ENCODE results near the gene MIER1.

MIER1 gene

GRCh38 chr1:67001682-67002425 lies 77.1 kb downstream of the MIER1 start:
- no peak for DNase-seq

DNA sequence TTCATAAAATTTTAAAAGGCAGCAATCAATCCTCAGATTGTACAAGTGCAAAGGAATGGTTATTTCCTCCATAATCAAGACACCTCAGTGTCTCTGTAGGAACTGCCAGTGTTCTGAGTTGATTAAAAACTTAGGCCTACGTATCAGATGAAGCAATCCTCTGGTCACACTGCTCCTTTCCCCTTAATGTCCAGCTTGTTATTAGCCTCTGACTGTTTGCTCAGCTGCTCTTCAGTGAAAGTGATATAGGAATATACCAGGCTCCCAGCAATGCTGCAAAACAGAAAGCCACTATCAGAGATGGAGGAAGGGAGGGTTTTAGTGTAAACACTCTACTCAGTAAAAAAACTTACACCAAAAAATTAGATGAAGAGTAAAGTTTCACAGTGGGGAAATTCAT lies 79.4 kb downstream of the MIER1 start:
- DNase-seq = no peak

- no peak for DNase-seq
Measured at GRCh38 chr1:67005068-67005467, 80.3 kb downstream of the MIER1 start.

- DNase-seq = no peak
Measured at GRCh38 chr1:67009792-67010191, 85.0 kb downstream of the MIER1 start.

GRCh38 chr1:67013573-67013972 lies 88.8 kb downstream of the MIER1 start:
- DNase-seq = no peak

DNA sequence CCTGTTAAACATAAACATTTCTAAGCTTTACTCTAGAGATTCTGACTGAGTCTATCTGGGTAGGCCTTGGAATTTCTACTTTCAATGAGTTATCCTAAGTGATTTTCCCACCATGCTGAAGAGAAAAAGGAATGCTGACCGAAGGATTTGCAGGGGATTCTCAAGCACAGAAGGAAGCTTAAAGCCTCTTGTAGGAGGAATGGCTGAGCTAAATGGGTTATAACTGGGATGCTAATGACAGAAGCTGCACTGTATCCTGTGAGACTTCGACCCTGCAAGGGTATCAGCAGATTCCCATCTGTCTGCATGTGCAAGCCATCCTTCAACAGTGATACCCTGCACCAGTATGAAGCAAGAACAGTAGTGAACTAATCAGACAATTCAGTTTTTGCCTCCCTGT lies 93.8 kb downstream of the MIER1 start:
- DNase-seq = no peak

DNA sequence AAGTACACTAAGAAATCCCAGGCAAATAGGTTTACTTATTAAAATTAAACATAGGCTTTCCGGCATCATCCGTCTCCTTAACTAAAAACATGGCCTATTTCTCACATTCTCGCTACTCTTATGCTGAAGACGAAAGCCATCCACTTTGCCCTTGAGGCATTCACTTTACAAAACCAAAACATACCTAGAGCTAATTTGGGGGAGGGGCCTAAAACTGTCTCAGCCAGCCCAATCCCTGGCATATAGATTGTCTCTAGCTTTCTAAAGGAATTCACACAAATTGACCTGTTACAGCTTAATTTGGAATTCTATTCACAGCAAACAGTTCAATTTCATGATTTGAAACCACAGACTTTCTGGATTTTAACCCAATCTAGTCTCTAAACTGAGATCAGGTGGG lies 94.3 kb downstream of the MIER1 start:
- no peak for DNase-seq

GRCh38 chr1:67019600-67020136 lies 94.9 kb downstream of the MIER1 start:
- no peak for DNase-seq

DNA sequence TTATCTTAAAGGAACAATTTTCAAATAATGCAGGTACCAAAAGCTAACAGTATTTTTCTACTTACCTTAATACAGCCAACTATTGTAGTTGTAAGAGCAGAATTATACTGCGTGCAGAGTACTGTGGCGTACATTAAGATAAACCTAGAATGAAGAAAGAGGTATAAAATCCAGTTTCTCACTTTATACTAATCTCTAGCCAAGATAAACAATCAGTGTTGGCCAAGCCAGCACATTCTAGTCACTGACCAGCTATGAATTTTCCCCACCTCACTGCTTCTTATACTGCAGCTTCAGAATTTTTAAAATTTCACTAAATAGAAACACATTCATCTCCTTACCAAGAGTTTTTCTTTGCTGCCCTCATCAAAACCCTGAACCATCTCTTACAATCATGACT lies 95.5 kb downstream of the MIER1 start:
- DNase-seq = no peak

DNA sequence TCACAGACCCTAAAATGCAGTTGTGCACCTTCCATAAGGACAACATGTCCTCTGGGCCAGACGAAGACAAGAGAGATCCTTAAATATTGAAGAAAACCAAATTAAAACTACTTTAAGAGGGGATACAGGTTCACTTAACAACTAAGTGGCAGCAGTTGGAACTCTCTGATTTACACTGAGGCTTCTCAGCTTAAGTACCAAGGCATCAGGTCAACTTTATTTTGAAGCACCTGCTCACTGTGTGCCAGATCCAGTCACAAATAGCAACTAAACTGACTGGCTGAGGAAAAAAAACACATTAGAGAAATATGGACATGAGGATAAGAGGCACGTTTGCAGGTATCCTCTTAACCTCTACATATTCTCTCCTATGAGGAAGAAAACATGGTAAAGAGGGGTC lies 96.0 kb downstream of the MIER1 start:
- DNase-seq = no peak

- no peak for DNase-seq
Measured at GRCh38 chr1:67029472-67029871, 104.7 kb downstream of the MIER1 start.

- DNase-seq = no peak
Measured at GRCh38 chr1:67031121-67031858, 106.5 kb downstream of the MIER1 start.

DNA sequence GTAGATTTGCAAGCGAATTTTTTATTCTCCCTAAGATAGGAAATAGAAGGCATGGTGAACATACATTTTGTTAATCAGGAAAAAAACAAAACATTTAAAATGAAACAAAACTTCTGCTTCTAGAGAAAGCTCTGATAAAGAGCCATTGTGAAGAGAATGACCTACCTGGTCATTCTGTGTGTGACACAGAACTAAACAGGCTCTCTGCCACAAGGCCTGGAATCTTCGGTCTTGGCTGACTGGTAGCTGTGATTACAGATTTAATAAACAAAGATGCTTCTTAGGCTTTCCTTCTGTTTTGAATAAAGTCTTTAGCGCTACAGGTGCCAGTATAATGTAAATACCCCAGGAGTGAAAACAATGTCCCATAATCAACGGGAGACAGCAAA lies 107.1 kb downstream of the MIER1 start:
- DNase-seq = no peak
